Ishikawa (cell line): ENCODE results near the gene OTULIN.

ENCODE experiments used
- CREB1 ChIP-seq: IDR thresholded peaks from 2 replicates; pipeline ENCODE4 v1.6.1; 2012; ENCODE audit warnings: low read depth
- EP300 ChIP-seq: IDR thresholded peaks from 2 replicates; pipeline ENCODE4 v1.6.1; 2012; ENCODE audit warnings: borderline replicate concordance
- MAX ChIP-seq: IDR thresholded peaks from 2 replicates; pipeline ENCODE4 v1.6.1; 2012
- RAD21 ChIP-seq: IDR thresholded peaks from 2 replicates; pipeline ENCODE4 v1.6.1; 2012; ENCODE audit warnings: low read depth
- REST ChIP-seq: IDR thresholded peaks from 2 replicates; pipeline ENCODE4 v1.6.1; 2012; ENCODE audit warnings: low read depth, mild to moderate bottlenecking
- TAF1 ChIP-seq: IDR thresholded peaks from 2 replicates; pipeline ENCODE4 v1.6.1; 2012; ENCODE audit warnings: low read depth, mild to moderate bottlenecking
- USF1 ChIP-seq: IDR thresholded peaks from 2 replicates; pipeline ENCODE4 v1.6.1; 2012
- YY1 ChIP-seq: IDR thresholded peaks from 2 replicates; pipeline ENCODE4 v1.6.1; 2012; ENCODE audit warnings: low read depth

GRCh38 chr5:14683906-14684455 is 19.5 kb downstream of the OTULIN start:
- TF ChIP-seq RAD21 = no peak
- no peak for TF ChIP-seq MAX
- TF ChIP-seq YY1 = no peak
- TF ChIP-seq REST = no peak
- no peak for TF ChIP-seq EP300
- no peak for TF ChIP-seq TAF1
- TF ChIP-seq USF1 = no peak
- no peak for TF ChIP-seq CREB1
